ENCODE data around the gene AGTPBP1.
"Not testable (repeated sequence)": the region's sequence is repeated elsewhere in the genome, so short reads cannot be mapped to it uniquely, and the experiment has no call there.

Gene AGTPBP1, protein sequence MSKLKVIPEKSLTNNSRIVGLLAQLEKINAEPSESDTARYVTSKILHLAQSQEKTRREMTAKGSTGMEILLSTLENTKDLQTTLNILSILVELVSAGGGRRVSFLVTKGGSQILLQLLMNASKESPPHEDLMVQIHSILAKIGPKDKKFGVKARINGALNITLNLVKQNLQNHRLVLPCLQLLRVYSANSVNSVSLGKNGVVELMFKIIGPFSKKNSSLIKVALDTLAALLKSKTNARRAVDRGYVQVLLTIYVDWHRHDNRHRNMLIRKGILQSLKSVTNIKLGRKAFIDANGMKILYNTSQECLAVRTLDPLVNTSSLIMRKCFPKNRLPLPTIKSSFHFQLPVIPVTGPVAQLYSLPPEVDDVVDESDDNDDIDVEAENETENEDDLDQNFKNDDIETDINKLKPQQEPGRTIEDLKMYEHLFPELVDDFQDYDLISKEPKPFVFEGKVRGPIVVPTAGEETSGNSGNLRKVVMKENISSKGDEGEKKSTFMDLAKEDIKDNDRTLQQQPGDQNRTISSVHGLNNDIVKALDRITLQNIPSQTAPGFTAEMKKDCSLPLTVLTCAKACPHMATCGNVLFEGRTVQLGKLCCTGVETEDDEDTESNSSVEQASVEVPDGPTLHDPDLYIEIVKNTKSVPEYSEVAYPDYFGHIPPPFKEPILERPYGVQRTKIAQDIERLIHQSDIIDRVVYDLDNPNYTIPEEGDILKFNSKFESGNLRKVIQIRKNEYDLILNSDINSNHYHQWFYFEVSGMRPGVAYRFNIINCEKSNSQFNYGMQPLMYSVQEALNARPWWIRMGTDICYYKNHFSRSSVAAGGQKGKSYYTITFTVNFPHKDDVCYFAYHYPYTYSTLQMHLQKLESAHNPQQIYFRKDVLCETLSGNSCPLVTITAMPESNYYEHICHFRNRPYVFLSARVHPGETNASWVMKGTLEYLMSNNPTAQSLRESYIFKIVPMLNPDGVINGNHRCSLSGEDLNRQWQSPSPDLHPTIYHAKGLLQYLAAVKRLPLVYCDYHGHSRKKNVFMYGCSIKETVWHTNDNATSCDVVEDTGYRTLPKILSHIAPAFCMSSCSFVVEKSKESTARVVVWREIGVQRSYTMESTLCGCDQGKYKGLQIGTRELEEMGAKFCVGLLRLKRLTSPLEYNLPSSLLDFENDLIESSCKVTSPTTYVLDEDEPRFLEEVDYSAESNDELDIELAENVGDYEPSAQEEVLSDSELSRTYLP

DNA sequence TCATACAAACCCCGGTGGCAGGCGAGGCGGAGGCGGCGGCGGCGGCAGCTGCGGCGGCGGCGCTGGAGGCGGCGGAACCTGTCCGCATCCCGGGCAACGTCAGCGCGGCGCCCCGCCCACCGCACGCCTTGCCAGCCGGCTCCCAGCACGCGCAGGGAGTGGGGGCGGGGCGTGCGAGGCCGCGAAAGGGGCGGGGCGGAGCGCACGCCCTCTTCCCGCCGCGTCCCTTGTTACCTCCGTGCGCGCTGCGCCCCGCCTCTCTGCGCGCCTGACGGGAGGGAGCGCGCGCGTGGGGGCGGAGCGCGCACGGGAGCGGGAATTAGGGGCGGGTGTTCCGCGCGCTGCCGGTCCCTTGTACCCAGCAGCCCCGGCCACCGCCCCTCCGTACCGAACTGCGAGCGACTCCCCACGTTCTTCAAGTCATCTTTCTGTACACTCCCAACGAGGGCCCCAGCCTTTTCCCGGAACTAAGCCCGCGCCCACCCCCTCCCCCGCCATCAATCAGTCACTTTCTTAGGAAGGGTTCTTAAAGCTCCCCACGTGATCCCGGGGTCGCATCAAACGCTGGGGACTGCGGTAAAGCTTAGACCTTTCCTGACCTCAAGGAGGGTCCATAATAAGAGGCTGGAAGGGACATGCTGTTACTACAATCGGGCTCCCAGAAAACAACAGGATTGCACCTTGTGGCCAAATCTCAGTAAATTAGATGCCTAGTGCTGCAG, at the start of gene AGTPBP1:
TSS of gene AGTPBP1 (minus strand) at position 80 of the 722 bp plus-strand sequence. CDS start 29,421 bp downstream, outside the sequence.
- DNase-seq: peak; percentile 95 to 96
- ATAC-seq: peak; percentile 84
- Mint-ChIP-seq H3K4me1 (peaks cover 34% of the 10 kb centered on the region), H3K27ac (peak within 1 kb of the TSS; percentile 93 to 98), H3K27me3 (no peaks in the 10 kb centered on the region), H3K4me3 (peak within 1 kb of the TSS; percentile 83 to 95), H3K9me3 (no peaks in the 10 kb centered on the region)

DNA sequence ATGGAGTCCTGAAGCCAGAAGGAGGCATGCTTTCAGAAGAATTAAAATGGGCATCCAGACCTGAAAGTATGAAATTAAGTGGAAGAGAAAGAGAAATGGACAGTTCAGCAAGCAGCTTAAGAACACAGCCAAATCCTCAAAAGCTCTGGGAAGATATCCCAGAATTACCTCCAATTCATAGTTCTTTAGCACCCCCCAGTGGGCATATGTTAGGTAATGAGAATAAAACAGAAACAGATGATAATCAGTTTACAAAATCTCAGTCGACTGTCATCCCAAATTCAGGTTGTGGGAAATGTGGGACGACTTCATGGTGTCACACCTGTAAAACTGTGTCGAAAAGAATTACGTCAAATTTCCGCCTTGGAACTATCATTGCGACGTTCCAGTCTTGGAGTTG, 44.4 kb upstream of the AGTPBP1 start:
- H3K4me1 Mint-ChIP-seq, H3K27ac Mint-ChIP-seq: not testable (repeated sequence)

DNA sequence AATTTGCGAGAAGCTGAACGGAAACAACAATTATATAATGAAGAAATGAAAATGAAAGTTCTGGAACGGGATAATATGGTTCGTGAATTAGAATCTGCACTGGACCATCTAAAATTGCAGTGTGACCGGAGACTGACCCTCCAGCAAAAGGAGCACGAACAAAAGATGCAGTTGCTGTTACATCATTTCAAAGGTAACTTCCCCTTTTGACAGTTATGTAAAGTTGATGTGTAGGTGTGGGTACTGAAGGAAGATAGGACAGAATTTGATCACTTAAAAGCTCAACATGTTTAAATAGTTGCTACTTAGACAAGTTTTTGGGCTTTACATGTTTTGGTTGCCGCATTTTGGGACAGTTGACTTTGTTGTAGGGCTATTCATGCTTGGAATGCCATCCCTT, 32.1 kb upstream of the AGTPBP1 start:
- ATAC-seq, H3K4me1 Mint-ChIP-seq, H3K9me3 Mint-ChIP-seq, H3K27me3 Mint-ChIP-seq, DNase-seq, H3K4me3 Mint-ChIP-seq, H3K27ac Mint-ChIP-seq: not testable (repeated sequence)

More for the DNA sequence above, 44.4 kb upstream of the AGTPBP1 start:
- H3K4me3 Mint-ChIP-seq, H3K9me3 Mint-ChIP-seq, H3K27me3 Mint-ChIP-seq, ATAC-seq, DNase-seq: not testable (repeated sequence)

DNA sequence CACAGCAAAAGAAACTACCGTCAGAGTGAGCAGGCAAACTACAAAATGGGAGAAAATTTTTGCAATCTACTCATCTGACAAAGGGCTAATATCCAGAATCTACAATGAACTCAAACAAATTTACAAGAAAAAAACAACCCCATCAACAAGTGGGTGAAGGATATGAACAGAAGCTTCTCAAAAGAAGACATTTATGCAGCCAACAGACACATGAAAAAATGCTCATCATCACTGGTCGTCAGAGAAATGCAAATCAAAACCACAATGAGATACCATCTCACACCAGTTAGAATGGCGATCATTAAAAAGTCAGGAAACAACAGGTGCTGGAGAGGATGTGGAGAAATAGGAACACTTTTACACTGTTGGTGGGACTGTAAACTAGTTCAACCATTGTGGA, 20.0 kb upstream of the AGTPBP1 start:
- not testable (repeated sequence) for DNase-seq, H3K27ac Mint-ChIP-seq, ATAC-seq, H3K4me1 Mint-ChIP-seq, H3K9me3 Mint-ChIP-seq, H3K4me3 Mint-ChIP-seq, H3K27me3 Mint-ChIP-seq

- not testable (repeated sequence) for H3K4me3 Mint-ChIP-seq, H3K4me1 Mint-ChIP-seq, H3K27me3 Mint-ChIP-seq, DNase-seq, H3K9me3 Mint-ChIP-seq, H3K27ac Mint-ChIP-seq, ATAC-seq
Observed at GRCh38 chr9:85757716-85758115, 16.0 kb upstream of the AGTPBP1 start.

- ATAC-seq, H3K27me3 Mint-ChIP-seq, DNase-seq, H3K27ac Mint-ChIP-seq, H3K9me3 Mint-ChIP-seq, H3K4me3 Mint-ChIP-seq, H3K4me1 Mint-ChIP-seq: not testable (repeated sequence)
Observed at GRCh38 chr9:85756216-85756615, 14.5 kb upstream of the AGTPBP1 start.

DNA sequence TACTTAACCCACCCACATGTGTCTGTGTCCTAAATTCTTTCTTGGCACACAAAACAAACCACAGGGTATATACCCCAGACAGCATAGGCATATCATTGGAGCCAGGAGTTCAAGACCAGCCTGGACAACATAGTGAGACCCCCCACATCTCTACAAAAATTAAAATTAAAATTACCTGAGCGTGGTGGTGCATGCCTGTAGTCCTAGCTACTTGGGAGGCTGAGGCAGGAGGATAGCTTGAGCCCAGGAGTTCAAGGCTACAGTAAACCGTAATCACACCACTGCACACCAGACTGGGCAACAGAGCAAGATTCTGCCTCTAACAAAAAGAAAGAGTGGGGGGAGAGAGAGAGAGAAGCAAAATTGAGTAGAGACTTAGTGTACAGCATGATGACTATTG, 4.6 kb upstream of the AGTPBP1 start:
- Mint-ChIP-seq H3K27me3 (no peaks in the 10 kb centered on the region), H3K4me1 (peaks cover 19% of the 10 kb centered on the region), H3K27ac (no peak overlapping the region), H3K9me3 (no peaks in the 10 kb centered on the region), H3K4me3 (no peak overlapping the region)
- ATAC-seq (no peak), DNase-seq (no peak)

DNA sequence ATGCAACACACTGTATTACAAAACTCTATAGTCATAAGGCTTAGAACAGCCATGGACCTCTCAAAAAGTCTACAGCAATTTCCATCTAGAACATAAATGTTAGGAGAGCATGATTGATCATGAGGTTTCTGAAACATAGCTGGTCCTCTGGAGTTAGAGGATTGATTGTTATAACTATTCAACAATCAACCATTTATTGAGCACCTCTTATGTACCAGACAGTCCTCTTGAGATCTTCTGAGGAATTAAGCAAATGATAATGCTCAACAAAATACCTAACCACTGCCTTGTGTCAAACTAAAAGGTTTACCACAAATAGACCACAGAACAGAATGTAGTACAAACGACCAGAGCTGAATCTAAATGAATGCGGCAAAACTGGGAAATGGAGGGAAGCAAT, 3.4 kb upstream of the AGTPBP1 start:
- no peak overlapping the region for H3K27ac Mint-ChIP-seq
- no peaks in the 10 kb centered on the region for H3K27me3 Mint-ChIP-seq
- no peak overlapping the region for H3K4me3 Mint-ChIP-seq
- H3K9me3 Mint-ChIP-seq: no peaks in the 10 kb centered on the region
- DNase-seq (no peak), ATAC-seq (no peak)
- peaks cover 23% of the 10 kb centered on the region for H3K4me1 Mint-ChIP-seq

DNA sequence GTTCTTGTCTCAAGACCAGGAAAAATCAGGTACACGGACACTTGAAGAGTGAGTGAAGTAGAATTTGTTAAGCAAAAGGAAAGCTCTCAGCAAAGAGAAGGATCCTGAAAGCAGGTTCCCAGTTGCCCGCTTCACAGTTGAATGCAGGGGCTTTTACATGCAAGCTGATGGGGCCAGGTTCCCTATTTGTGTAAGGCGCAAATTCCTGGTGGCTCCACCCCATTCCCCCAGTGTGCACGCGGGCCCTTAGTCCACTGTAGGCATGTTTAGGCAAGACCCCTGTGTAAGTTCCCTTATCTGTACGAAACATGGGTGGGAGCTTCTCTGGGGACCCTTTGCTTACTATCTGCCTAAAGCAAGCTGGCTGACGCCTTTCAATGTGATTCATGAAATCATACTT, 2.7 kb upstream of the AGTPBP1 start:
- Mint-ChIP-seq H3K9me3 (no peaks in the 10 kb centered on the region), H3K4me3 (no peak overlapping the region), H3K4me1 (peaks cover 23% of the 10 kb centered on the region), H3K27me3 (no peaks in the 10 kb centered on the region), H3K27ac (no peak overlapping the region)
- ATAC-seq: no peak
- no peak for DNase-seq

DNA sequence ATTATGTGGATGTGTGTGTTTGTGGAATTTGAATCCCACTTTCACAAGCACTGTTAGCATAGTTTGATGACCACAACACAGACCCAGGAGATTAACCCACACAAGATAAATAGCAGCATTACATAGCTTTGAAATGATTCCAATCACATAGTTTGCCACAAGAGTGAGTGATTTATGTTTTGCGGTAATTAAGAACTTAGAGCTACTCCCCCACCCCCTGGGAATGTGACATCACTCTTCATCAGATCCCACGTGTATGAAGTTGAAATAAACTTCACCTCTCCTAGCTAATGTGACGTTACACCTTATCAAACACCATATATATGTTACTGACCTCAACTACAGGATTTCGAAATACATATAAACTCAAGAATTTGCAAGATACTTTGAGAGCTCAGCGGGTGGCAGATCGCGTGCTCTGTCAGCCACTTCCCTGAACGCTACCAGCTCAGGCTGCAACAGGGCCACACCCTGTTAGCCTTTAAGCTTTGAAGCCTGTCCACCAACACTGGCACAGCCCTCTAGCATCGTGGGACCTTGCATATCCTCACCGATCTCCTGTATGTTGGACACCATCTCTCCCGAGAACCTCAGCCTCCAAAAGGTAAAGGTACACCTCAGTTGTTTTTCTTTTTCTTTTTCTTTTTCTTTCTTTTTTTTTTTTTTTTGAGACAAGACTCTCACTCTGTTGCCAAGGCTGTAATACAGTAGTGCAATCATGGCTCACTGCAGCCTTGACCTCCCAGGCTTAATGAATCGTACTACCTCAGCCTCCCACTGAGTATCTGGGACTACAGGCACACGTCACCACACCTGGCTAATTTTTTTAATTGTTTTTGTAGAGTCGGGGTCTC, 1.7 kb upstream of the AGTPBP1 start:
- Mint-ChIP-seq H3K27ac (peak overlapping the region; percentile 80 to 89), H3K9me3 (no peaks in the 10 kb centered on the region), H3K27me3 (no peaks in the 10 kb centered on the region), H3K4me3 (peak overlapping the region; percentile 36 to 42), H3K4me1 (peaks cover 26% of the 10 kb centered on the region)
- no peak for DNase-seq
- no peak for ATAC-seq

- Mint-ChIP-seq H3K4me1 (peaks cover 29% of the 10 kb centered on the region), H3K27ac (peak overlapping the region; percentile 91 to 96), H3K4me3 (peak overlapping the region; percentile 82 to 83), H3K27me3 (no peaks in the 10 kb centered on the region), H3K9me3 (no peaks in the 10 kb centered on the region)
- ATAC-seq (peak; percentile 37), DNase-seq (no peak)
Observed at GRCh38 chr9:85742597-85742936, 813 bp upstream of the AGTPBP1 start.

GRCh38 chr9:85741095-85741874, 469 bp downstream of the AGTPBP1 start:
- peaks cover 34% of the 10 kb centered on the region for H3K4me1 Mint-ChIP-seq
- DNase-seq: peak; percentile 40 to 71

DNA sequence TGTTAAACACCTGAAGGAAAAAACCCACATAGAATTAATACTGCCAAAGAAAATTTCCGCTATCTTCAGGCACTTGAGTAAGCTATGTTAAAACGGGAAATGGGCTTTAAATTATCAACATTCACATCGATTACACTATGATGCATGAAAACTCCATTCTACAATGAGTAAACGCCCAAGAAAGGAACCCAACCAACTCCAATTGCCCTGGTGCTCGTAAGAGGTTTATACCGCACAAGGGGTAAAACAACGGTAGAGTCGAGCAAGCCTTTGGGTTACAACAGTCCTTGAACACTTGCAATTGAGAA, 1.0 kb downstream of the AGTPBP1 start:
- peak overlapping the region; percentile 82 to 95 for H3K4me3 Mint-ChIP-seq
- H3K27ac Mint-ChIP-seq: peak overlapping the region; percentile 93 to 98
- no peaks in the 10 kb centered on the region for H3K9me3 Mint-ChIP-seq
- H3K27me3 Mint-ChIP-seq: no peaks in the 10 kb centered on the region
- ATAC-seq (no peak), DNase-seq (peak in 1 of 2 donors; percentile 49)
- peaks cover 34% of the 10 kb centered on the region for H3K4me1 Mint-ChIP-seq

More at GRCh38 chr9:85741095-85741874, 469 bp downstream of the AGTPBP1 start:
- Mint-ChIP-seq H3K27me3 (no peaks in the 10 kb centered on the region), H3K4me3 (peak overlapping the region; percentile 82 to 95), H3K9me3 (no peaks in the 10 kb centered on the region), H3K27ac (peak overlapping the region; percentile 93 to 98)
- peak; percentile 60 for ATAC-seq

DNA sequence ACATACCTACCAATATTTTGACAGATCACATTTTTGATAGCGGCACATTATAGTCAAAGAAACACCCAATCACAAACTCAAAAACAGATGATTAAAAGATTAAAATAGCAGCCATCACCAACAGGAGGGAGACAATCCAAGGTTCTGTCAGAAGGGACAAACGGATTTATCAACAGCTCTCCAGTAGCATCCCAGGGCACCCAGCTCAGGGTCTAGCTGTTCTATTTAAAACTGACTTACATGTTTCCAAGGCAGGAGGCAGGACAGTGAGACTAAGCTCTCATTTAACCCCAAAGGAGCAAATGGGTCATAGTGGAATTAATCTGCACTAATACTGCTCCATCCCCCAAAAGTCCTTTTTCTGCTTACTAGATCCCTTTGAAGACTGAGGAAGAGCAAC, 3.2 kb downstream of the AGTPBP1 start:
- Mint-ChIP-seq H3K4me1 (peaks cover 45% of the 10 kb centered on the region), H3K9me3 (no peaks in the 10 kb centered on the region), H3K4me3 (no peak overlapping the region), H3K27ac (no peak overlapping the region), H3K27me3 (no peaks in the 10 kb centered on the region)
- no peak for DNase-seq
- ATAC-seq: no peak

Data from stimulated activated naive CD8-positive, alpha-beta T cell treated with anti-CD3 and anti-CD28 coated beads, Interleukin-15, amount 100 ng/mL, for 72 hours (primary cell).